Uterus (tissue), 2 donors: ENCODE results near the gene SLC7A14.

ENCODE experiments used
- POLR2A ChIP-seq, 2 donors: fragments of 450-650 bp; IDR thresholded peaks; one replicate each; pipeline ENCODE4 v1.6.1; 2016; ENCODE audit warnings: antibody characterized with exemption in 2 of 2, mild to moderate bottlenecking in 1 of 2, moderate library complexity in 1 of 2
- TF ChIP-seq, protein P1 (sequence below), 4 experiments: fragments of 200-600 bp in 2 of 4; fragments of 450-650 bp in 2 of 4; sonication (generic) in 2 of 4; IDR thresholded peaks; one replicate each; pipeline ENCODE4 v1.5.1; 2016 to 2019; ENCODE audit warnings: antibody characterized with exemption in 4 of 4, mild to moderate bottlenecking in 2 of 4, moderate library complexity in 1 of 4

DNA sequence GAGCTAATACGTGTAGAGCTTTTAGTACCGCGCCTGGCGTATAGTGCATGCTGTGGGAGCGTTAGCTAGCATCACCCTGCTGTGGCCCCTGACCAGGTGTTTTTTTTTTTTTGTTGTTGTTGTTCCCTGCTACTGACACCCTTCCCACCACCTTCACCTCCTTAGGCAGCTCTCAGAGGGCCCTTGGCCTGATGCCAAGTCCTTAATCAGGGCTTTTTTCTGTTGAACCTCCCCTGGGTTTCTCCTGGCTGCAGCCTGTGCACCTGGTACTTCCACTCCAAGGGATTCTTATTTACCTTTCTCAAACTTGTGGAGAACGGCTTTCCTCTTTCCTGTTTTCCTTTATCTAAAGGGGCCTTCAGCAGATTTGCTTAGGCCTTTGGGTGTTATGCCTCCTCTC lies 53.3 kb downstream of the SLC7A14 start:
- TF ChIP-seq, protein P1, sequence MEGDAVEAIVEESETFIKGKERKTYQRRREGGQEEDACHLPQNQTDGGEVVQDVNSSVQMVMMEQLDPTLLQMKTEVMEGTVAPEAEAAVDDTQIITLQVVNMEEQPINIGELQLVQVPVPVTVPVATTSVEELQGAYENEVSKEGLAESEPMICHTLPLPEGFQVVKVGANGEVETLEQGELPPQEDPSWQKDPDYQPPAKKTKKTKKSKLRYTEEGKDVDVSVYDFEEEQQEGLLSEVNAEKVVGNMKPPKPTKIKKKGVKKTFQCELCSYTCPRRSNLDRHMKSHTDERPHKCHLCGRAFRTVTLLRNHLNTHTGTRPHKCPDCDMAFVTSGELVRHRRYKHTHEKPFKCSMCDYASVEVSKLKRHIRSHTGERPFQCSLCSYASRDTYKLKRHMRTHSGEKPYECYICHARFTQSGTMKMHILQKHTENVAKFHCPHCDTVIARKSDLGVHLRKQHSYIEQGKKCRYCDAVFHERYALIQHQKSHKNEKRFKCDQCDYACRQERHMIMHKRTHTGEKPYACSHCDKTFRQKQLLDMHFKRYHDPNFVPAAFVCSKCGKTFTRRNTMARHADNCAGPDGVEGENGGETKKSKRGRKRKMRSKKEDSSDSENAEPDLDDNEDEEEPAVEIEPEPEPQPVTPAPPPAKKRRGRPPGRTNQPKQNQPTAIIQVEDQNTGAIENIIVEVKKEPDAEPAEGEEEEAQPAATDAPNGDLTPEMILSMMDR (IDR thresholded peaks at IDR 0.05): no peak
- no peak for TF ChIP-seq POLR2A (IDR thresholded peaks at IDR 0.05)
